ENCODE measurements around the gene SEMA6B.

Gene SEMA6B

GRCh38 chr19:4594201-4594600 lies 34.7 kb upstream of the SEMA6B start:
- no peak overlapping the region for H3K4me3 ChIP-seq (ENCODE audit: low read depth, low read length)
- TF ChIP-seq CTCF (IDR thresholded peaks at IDR 0.05; ENCODE audit: insufficient read depth, low read depth, low read length, missing control alignments) = no peak
- DNase-seq (ENCODE audit: low read depth) = no peak

GRCh38 chr19:4593409-4593851 lies 33.9 kb upstream of the SEMA6B start:
- no peak for DNase-seq (ENCODE audit: low read depth)
- no peak overlapping the region for H3K4me3 ChIP-seq (ENCODE audit: low read depth, low read length)
- TF ChIP-seq CTCF (IDR thresholded peaks at IDR 0.05; ENCODE audit: insufficient read depth, low read depth, low read length, missing control alignments) = no peak

GRCh38 chr19:4592445-4592844 lies 33.0 kb upstream of the SEMA6B start:
- H3K4me3 ChIP-seq (ENCODE audit: low read depth, low read length) = no peak overlapping the region
- TF ChIP-seq CTCF (IDR thresholded peaks at IDR 0.05; ENCODE audit: insufficient read depth, low read depth, low read length, missing control alignments) = no peak
- DNase-seq (ENCODE audit: low read depth) = no peak

- no peak overlapping the region for H3K4me3 ChIP-seq (ENCODE audit: low read depth, low read length)
- DNase-seq (ENCODE audit: low read depth) = no peak
- TF ChIP-seq CTCF (IDR thresholded peaks at IDR 0.05; ENCODE audit: insufficient read depth, low read depth, low read length, missing control alignments) = no peak
Measured at GRCh38 chr19:4591320-4591719, 31.8 kb upstream of the SEMA6B start.

- H3K4me3 ChIP-seq (ENCODE audit: low read depth, low read length) = no peak overlapping the region
- TF ChIP-seq CTCF (IDR thresholded peaks at IDR 0.05; ENCODE audit: insufficient read depth, low read depth, low read length, missing control alignments) = no peak
Measured at GRCh38 chr19:4590559-4590958, 31.1 kb upstream of the SEMA6B start.

GRCh38 chr19:4589579-4590410 lies 30.3 kb upstream of the SEMA6B start:
- peak; percentile 66 for TF ChIP-seq CTCF (IDR thresholded peaks at IDR 0.05; ENCODE audit: insufficient read depth, low read depth, low read length, missing control alignments)
- H3K4me3 ChIP-seq (ENCODE audit: low read depth, low read length) = no peak overlapping the region
- DNase-seq (ENCODE audit: low read depth) = peak; percentile 46

More at GRCh38 chr19:4590559-4590958, 31.1 kb upstream of the SEMA6B start:
- DNase-seq (ENCODE audit: low read depth) = no peak
